T1000 (cell line): ENCODE results near the gene CCR8.
"Not testable (repeated sequence)": the region's sequence is repeated elsewhere in the genome, so short reads cannot be mapped to it uniquely, and the experiment has no call there.

ENCODE experiments used
- DNase-seq: peaks from one replicate; lab custom pipeline; 2025; ENCODE audit warnings: mixed read lengths; lab: John Stamatoyannopoulos, UW

The CCR8 gene

GRCh38 chr3:39349080-39349479, 19.6 kb downstream of the CCR8 start:
- no peak for DNase-seq

- no peak for DNase-seq
Measured at GRCh38 chr3:39350714-39351113, 21.2 kb downstream of the CCR8 start.

DNA sequence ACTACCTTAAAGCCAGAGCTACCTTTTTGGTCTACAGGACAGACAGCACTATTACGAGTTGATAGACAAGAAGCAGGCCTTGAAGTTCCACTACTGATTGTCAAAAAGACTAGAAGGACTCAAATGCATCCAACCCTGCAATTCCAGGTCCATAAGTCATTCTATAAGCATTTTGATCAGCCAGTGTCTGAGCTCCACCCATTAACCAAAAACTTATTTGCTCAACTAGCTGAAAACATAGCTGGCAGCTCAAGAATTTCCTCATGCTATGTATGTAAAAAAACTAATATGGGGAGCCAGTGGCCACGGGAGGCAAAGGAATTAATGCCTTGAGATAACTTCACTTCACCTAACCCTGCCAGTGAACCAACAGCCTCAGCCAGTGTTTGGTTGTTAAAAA, 21.6 kb downstream of the CCR8 start:
- DNase-seq = not testable (repeated sequence)

GRCh38 chr3:39353168-39353927, 23.8 kb downstream of the CCR8 start:
- not testable (repeated sequence) for DNase-seq

DNA sequence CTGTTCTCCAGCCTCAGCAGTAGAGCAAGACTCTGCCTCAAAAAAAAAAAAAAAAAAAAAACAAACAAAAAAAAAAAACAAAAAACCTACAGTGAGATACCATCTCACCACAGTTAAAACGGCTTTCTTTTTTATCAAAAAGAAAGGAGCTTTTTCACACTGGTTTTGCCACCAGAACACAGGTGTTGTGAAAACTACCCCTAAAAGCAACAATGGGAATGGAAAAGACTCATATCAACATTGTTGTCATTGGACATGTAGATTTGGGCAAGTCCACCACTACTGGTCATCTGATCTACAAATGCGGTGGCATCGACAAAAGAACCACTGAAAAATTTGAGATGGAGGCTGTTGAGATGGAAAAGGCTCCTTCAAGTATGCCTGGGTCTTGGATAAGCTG, 28.8 kb downstream of the CCR8 start:
- DNase-seq = no peak

GRCh38 chr3:39361252-39361927, 31.9 kb downstream of the CCR8 start:
- DNase-seq = no peak

DNA sequence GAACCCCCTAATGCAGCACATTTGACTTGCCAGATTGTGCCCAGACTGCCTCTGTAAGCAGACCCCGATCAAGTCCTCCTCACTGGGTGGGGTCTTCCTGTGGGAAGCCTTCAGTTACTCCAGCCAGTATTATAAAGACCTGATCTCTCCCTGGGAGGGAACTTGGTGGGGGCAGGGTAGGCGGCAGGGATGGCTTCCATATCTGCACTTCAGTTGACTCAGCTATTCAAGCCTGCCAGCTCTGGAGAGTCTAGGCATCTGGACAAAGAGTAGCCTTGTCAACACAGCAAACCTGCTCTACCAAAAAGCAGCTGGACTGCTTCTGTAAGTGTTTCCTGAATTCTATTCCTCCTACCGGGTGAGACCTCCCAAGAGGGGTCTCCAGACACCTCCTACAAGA, 32.7 kb downstream of the CCR8 start:
- no peak for DNase-seq

DNA sequence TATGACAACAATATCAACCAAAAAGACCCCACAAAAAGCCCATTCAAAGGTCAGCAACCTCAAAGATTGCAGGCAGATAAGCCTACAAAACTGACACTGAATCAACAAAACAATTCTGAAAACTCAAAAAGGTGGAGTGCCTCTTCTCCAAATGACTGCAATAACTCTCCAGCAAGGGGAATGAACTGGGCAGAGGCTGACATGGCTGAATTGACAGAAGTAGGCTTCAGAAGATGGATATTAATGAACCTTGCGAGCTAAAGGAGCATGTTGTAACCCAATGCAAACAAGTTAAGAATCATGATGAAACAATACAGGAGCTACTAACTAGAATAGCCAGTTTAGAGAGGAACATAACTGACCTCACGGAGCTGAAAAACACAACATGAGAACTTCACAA, 33.3 kb downstream of the CCR8 start:
- DNase-seq = no peak

DNA sequence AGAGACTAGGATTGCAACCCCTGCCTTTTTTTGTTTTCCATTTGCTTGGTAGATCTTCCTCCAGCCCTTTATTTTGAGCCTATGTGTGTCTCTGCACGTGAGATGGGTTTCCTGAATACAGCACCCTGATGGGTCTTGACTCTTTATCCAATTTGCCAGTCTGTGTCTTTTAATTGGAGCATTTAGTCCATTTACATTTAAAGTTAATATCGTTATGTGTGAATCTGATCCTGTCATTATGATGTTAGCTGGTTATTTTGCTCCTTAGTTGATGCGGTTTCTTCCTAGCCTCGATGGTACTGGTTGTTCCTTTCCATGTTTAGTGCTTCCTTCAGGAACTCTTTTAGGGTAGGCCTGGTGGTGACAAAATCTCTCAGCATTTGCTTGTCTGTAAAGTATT, 40.9 kb downstream of the CCR8 start:
- DNase-seq = not testable (repeated sequence)

- DNase-seq = no peak
Measured at GRCh38 chr3:39372833-39373232, 43.3 kb downstream of the CCR8 start.

DNA sequence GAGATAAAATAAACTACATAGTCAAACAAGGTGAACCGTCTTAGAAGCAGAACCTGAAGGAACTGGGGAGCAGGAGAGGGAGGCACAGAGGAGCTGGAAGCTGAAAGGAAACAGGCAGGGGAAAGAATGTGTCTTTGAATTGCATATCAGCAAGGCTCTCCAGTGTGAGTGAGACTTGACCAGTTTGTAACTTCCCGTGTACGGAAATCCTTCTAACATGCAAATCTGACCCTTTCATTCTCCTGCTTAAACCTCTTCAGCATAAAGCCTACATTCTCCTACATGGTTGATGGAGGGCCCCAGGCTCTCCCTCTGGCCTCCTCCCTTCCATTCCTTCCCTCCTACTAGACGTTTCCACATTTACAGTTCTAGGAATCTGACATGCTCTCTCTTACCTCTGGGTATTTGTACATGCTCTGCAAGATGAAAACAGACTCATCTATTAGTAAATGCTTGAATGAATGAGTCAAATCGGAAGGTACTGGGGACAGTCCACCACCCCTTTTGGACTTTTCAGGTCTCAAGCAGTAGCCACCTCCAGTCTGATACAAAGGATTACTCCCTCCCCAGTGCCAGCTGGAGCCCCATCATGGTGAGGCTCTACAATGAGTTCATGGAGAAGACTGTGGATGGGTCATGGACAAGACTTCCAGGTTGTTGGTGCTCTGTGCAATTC, 47.6 kb downstream of the CCR8 start:
- no peak for DNase-seq

DNA sequence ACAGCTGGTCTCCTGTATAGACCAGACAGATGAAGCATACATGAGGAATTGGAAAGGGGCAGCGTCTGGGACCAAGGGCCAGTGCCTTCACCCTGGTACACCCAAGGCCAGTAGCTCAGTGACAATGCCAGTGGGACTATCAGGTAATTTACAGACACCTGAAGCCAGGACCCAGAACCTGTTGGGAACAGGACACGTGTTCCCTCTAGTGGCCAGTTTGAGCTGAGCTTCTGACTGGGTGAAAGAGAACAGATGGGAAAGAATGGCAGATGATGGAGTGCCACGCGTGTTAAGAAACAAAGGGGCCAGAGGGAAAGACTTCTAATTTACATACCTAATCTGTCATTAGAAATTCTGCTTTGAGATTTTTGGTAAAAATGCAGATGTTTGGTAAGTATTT, 48.6 kb downstream of the CCR8 start:
- DNase-seq = no peak

- DNase-seq = no peak
Measured at GRCh38 chr3:39378957-39379777, 49.7 kb downstream of the CCR8 start.

DNA sequence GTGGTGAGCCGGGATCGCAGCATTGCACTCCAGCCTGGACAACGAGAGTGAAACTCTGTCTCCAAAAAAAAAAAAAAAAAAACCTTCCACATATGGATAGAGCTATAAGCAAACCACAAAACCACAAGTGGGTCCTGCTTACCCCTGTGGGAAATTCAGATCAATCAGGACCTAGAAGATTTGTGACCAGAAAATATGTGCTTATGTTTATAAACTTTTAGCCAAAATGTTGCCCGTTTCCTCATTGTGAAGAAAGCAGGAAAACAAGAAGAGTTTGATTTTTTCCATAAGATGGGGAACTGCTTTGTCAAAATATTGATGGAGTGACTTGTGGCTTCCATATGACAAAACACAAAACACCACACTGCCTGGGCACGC, 50.3 kb downstream of the CCR8 start:
- no peak for DNase-seq

DNA sequence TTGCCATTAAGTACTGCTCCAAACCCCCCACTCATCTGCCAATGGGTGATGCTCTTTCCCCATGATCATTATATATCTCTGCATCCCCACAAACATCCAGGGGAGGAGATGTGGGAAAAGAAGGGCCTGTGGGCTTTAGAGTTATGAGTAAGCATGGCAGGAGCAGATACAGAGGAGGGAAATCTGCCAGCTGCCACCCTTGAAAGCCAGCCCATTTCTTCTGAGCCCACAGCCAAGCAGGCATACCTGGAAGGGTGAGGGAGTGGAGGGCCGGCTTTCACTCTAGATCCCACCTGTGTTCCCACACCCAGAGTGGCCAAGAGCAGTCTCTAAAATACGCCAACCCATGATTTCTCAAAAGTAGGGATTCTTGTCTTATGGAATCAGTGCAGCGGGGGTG, 51.9 kb downstream of the CCR8 start:
- no peak for DNase-seq
